Measurements from ENCODE around the gene NOL12. TPM values are rescaled to one million over a fixed set of nuclear protein-coding genes. Genes with fewer than 3 reads are reported as not detected.

Gene NOL12
- total RNA-seq, 1 donor from 2014 or later: 7.2 TPM

Other genes with a start within 250 kb of the NOL12 start
- gene MFNG, start 200.0 kb upstream of the NOL12 start, total RNA-seq (ENCODE audit: insufficient read depth, low replicate concordance): 20.7 TPM
- 5.5 TPM for gene CARD10, start 166.9 kb upstream of the NOL12 start, total RNA-seq (ENCODE audit: insufficient read depth, low replicate concordance)
- 16.4 TPM for gene CDC42EP1, start 125.9 kb upstream of the NOL12 start, total RNA-seq (ENCODE audit: insufficient read depth, low replicate concordance)
- gene LGALS2, start 106.3 kb upstream of the NOL12 start, total RNA-seq (ENCODE audit: insufficient read depth, low replicate concordance): not detected
- 33.5 TPM for gene GGA1, start 77.5 kb upstream of the NOL12 start, total RNA-seq (ENCODE audit: insufficient read depth, low replicate concordance)
- gene SH3BP1, start 46.7 kb upstream of the NOL12 start, total RNA-seq (ENCODE audit: insufficient read depth, low replicate concordance): 11.8 TPM
- 3.1 TPM for gene PDXP, start 27.6 kb upstream of the NOL12 start, total RNA-seq (ENCODE audit: insufficient read depth, low replicate concordance)
- 1,243 TPM for gene LGALS1, start 10.7 kb upstream of the NOL12 start, total RNA-seq (ENCODE audit: insufficient read depth, low replicate concordance)
- gene TRIOBP, start 10.7 kb downstream of the NOL12 start, total RNA-seq (ENCODE audit: insufficient read depth, low replicate concordance): 96.1 TPM
- 22.4 TPM for gene GCAT, start 121.6 kb downstream of the NOL12 start, total RNA-seq (ENCODE audit: insufficient read depth, low replicate concordance)
- gene GALR3, start 137.0 kb downstream of the NOL12 start, total RNA-seq (ENCODE audit: insufficient read depth, low replicate concordance): not detected
- 52.7 TPM for gene ANKRD54, start 158.0 kb downstream of the NOL12 start, total RNA-seq (ENCODE audit: insufficient read depth, low replicate concordance)
- 268 TPM for gene EIF3L, start 163.1 kb downstream of the NOL12 start, total RNA-seq (ENCODE audit: insufficient read depth, low replicate concordance)
- gene MICALL1, start 220.0 kb downstream of the NOL12 start, total RNA-seq (ENCODE audit: insufficient read depth, low replicate concordance): 85.0 TPM